GM23248 (cell line): ENCODE data around the gene PAXX.

Source experiments
- EZH2 ChIP-seq: fragments of 200-600 bp; sonication (generic); IDR thresholded peaks from 2 replicates; pipeline ENCODE4 v1.6.1; 2018; ENCODE audit warnings: antibody characterized with exemption, mild to moderate bottlenecking; ENCODE audit not compliant: insufficient read depth, poor library complexity, severe bottlenecking
- EZH2phosphoT487 ChIP-seq: fragments of 200-600 bp; sonication (generic); IDR thresholded peaks from 2 replicates; pipeline ENCODE4 v1.6.1; 2018; ENCODE audit warnings: antibody characterized with exemption, moderate library complexity, mild to moderate bottlenecking, low read depth; ENCODE audit not compliant: insufficient read depth

- no peak for TF ChIP-seq EZH2
- TF ChIP-seq EZH2phosphoT487 = no peak
Observed at GRCh38 chr9:136969774-136970173, 22.4 kb upstream of the PAXX start.
